ENCODE data around the gene WDFY4.

The WDFY4 gene

DNA sequence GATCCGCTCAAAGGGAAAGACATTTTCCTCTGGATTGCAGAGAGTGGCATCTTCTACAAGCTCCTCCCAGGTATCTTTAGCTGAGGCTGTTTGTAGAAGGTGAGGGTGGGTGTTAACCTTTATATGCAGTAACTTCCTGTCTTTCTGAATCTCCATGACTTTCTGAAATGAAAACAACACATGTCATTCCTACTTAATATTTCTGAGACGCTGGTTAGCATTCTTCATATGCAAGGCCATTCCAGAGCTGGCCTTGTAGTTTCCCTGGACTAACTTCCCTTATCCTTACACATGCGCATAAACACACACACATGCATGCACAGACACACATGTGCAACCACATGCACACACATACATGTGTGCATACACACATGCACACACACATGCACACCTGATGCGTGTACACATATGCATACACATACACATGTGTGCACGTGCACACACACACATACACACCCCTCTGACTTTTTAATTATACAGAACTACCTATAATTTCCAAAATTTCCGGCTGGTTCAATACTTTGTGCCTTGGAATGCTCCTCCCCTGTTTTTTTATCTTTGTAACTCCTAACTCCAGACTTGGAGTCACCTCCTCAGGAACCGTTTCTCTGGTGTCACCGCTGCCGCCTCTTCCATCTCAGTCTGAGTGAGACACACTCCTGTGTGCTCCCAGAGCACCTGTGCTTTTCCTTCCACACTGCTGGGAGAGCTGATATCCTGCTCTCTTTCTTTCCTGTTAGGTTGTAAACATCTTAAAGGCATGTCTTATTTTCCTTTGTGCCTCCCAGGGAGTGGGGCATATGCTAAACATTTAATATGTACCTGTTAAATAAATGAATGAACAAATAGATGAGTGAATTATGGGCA lies 199.7 kb downstream of the WDFY4 start:
- FAIRE-seq = no peak

DNA sequence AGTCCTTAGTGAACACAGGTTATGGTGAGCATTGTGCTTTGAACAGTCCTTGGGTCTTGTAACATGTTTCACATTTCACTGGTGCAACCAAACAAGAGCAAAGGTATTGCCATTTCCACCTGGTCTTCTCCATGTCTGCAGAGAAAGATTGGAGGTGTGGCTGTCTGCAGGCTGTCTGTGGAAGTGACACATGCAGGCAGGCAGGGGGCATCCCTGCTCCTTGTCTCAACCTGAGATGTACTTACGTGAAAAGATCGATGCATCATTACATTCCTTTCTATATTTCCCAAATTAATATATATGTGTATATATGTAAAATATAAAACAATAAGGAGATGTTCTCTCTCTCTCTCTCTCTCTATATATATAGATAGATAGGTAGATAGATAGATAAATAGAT lies 200.7 kb downstream of the WDFY4 start:
- FAIRE-seq = no peak

DNA sequence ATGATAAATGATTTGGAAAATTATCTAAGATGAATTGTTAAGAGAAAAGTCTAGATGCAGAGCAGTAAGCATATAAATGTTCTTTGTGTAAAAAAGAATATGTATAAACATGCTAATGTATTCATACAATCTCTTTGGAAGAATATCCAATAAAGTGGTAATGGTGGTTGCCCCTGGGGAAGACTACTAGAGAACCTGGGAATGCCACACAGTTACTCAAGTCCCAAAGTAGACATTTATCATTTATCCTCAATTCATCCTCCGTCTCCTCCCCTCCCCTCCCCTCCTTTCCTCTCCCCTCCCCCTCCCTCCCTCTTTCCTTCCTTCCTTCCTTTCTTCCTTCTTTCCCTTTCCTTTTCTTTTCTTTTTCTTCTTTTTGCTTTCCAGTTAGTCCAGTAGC lies 203.3 kb downstream of the WDFY4 start:
- no peak for FAIRE-seq

DNA sequence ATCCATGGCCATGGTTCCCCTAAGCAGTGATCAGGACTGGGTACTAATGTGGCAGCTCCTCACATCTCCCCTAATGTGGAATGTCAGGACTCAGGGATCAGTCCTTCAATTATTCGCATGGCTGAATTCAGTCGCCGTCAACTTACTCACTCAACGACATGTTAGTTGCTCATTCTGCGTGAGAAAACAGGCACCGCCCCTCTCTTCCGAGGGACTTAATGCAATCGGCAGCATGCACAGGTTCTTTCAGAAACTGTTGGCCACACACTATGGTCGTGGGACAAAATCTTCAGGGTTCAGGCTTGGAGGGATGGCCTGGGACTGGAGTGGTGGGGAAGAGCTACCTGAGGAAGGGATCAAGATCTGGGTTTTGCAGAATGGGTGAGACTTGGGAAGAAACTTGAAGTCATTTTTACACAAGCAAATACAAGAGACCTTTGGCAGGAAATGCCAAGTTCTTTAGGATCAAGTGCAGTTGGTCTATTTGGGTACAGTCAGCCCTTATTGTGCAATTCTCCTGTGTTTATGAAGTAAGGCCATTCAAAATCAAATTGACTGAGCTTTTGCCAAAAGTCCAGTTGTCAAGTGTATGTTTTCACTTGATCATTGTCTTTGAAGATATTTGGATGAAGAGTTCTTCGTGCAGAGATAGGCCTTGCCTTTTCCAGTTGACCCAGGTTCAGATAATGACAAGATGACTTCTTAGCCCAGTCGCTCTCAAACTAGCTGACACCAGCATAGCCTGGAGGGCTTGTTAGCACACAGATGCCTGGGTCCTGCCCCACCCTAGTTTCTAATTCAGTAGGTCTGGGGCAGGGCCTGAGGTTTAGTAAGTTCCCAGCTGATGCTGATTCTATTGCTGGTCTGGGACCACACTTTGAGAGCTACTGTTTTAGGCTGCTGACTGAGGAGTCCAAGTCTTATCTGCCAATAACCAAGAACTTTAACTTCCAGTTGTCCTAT lies 206.5 kb downstream of the WDFY4 start:
- FAIRE-seq = no peak

DNA sequence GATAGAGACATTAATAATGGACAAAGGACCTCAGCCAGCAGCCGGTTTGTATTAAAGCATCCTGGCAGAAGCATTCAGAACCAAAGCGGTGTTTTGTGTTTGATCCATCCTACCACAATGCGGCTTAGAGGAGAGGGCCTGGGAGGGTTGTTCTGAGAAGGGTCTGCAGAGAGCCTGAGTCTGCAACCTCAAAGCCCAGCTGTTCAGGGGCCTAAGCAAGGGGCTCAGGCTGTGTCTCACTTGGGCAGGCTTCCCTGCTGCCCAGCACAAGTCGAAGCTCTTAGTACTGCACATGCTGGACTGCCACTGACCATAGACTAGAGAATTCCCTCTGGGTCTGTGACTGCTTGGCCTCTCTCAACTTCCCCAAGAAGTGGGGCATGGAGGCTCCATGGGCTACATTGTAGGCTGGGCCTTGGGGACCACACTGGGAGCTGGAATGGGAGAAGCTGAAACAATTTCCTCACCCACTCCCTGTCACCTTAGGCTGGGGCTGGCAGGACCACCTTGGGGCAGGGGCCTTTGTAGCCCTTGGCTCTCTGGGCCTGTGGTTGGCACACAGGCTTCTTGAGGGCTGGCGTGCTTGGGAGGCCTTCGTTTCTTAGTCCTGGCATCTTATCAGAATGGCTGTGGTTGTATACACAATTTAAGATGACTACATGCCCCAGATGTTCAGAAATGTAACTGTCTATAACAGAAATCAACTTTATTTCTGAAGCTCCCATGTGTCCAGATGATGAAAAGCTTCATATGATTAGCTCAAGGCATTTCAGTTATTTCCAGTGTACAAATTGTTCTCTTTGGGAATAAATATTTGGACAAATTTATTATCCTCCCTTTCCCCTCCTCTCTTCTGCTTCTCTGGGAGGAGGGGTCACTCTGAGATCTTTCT lies 210.5 kb downstream of the WDFY4 start:
- FAIRE-seq = no peak

DNA sequence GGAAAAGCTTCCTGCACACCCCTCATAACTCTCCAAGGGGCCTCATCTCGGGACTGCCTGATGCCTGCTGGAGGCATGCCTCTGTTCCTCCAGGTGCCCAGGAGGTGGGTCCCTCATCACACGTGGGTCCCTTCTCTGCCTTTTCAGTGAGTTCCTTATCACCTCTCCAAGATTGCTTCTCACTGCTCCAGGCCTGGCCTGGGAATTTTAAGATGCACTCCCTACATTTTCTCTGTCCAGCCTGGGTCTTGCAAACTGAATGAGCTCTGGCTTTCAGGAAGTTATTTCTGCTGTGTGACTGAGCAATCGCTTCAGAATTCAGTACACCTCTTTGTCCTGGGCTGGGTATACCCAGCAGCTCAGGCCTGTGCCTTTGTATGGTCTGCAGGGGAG lies 211.1 kb downstream of the WDFY4 start:
- FAIRE-seq = no peak

DNA sequence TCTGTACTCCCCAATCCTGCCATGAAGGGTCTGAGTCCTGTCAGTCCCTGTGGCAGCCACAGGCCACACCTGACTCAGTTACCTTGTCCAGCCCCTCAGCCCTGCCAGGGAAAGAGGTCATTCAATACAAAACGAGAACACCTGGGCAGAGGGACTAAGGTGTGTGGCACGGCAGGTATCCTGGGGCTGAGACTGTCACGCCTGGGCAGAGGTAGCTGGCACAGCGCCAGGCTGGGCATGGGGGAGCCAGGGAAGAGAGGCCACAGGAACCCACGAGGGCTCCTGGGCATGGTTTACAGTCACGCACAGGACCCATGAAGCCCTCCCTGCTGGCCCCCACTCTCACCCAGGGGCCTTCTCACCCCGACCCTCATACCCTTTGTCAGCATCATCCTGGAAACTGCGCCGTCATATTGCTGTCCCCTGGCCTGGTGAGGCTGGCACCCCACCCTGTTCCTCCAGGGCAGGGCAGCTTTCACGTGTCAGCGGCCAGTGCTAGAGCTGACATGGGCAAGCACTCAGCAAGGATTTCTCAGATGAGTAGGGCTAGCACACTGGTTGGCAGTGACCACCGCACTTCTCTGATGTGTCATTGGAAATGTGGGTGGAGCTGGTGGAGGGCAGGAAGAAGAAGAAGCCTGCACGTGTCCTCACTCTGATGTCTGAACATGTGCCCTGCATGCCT lies 212.2 kb downstream of the WDFY4 start:
- no peak for FAIRE-seq

DNA sequence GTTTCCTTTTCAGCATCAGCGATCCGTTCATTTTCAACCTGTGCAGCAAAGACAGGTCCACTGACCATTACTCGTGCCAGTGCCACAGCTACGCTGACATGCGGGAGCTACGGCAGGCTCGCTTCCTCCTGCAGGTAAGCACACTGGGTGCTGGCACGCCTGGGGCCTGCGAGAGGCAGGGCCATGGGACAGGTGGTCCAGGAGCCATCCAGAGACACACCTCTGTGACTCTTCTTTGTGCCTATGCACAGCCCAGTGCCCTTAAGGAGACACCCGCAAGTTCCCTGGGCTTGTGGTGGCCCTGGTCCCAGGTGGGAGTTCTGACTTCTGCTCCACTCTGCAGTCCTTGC lies 212.7 kb downstream of the WDFY4 start:
- FAIRE-seq = no peak

DNA sequence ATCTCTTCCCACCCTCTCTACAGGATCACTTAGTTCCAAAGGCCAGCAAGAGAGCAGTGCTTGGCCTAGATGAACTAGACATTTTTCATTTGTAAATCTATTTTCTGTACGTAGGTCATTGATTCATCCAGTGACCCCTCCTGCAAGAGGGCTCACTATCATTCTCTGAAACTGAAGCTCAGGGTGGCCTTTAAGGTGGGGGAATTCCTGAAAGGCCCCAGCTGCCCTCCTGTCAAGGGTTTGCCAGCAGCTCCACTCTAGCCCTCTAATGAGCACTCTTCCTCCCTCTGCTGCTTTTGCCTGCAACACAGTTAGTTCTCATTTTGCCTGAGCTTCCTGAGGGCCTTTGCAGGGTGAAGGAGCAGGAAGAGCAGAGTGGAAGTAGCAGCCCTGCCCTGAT lies 213.8 kb downstream of the WDFY4 start:
- no peak for FAIRE-seq

DNA sequence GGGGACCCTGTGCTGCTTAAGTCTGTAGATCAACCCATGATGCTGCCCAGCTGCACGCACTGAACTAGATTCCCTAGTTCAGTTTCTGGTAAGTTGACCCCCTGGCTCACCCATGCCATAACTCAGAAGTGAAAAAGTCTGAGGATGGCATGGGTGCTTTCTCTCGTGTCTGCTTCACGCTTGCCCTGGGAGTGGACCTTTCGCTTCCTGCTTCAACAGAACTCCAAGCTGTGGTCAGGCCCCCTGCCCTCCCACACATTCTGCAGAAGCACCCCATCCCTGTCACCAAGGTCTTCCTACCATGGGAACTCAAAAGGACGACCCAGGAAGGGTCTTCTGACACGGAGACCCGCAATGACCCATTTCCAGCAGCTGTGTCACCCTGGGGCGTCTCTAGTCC lies 215.1 kb downstream of the WDFY4 start:
- no peak for FAIRE-seq

DNA sequence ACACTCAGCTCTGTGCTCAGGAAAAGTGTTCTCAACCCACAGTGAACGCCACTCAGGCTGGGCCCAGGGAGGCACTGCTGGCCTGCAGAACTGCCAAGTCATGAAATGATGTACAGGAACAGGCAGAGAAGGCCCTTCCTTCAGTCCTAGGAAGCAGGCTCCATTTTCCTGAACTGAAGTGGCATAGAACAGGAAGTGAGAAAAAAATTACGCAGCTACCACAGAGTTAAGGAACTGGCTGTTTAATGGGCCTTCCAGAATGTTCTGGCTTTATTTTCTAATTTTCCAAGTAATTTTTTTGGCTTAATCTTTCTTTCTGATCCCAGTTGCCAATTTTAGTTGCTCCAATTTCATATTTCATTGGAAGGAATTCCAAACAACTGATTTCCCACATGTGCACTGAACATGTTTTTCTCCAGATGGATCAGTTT lies 215.7 kb downstream of the WDFY4 start:
- FAIRE-seq = no peak

DNA sequence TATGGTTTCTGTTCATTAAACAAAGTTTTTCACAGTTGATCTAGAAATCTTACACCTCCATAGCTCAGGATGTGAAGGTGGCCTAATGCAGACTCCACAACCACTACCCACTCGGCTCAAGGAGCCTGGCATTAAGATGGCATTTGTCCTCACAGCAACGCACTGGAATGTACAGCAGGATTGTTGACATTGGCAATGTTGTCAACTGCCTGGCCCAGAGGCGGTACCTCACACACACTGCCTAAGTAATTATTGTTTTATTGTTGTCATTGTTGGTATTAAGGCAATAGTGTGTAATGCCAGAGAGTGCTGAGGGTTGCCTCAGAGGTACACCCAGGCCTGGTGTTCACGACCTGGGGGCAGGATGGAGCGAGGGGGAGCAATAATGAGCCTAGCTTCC lies 216.6 kb downstream of the WDFY4 start:
- FAIRE-seq = no peak

DNA sequence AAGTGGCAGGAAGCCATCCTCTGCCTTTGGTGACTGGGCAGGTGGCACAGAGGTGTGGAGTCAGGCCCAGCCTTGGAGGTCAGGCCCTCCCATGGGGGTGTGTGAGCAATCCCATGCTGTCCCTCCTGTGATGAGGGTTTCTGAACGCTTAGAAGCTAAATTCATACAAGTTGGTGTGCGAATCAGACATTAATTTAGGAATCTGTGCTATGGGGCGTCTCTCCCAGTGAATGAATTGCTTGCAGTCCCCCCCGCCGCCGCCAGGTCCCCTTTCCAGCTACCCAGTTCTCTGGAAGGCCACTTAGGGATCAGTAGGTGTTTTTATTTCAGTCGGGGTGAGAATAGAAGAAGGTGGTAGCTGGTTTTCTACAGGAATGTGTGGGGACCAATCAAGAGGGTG lies 217.4 kb downstream of the WDFY4 start:
- no peak for FAIRE-seq

DNA sequence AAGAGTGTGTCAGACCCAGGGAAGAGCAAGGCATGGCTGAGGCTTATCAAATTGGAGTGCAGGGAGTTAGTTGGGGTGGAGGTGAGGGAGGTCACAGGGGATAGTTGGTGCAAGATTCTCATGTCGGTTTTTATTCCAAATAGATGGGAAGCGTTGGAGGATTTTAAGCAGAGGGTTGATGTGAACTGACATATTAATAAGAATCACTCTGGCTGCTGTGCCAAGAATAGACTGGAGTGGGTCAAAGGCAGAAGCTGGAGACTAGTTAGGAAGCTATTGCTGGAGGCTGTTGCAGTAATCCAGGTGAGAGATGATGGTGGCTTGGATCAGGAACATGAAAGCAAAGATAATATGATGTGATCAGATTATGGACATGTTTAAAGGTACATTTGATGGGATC lies 218.5 kb downstream of the WDFY4 start:
- FAIRE-seq = no peak

DNA sequence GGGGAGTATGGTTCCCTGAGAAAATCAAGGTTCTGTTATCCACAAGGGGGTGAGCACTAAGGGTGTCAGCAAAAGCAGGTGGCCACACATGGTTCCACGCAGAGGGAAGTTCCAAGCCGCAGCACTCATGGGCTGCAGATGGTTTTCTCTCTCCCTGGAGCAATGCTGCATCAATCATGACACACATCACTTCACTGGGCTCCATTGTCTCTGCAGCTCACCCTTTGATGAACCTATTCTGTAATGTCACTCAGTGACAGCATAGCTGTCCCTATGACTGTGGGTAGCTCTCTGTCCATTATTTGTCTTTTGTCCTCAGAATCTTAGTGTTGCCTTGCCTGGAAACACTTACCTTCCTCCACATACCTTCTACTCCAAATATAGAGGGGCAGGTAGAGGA lies 220.2 kb downstream of the WDFY4 start:
- no peak for FAIRE-seq

DNA sequence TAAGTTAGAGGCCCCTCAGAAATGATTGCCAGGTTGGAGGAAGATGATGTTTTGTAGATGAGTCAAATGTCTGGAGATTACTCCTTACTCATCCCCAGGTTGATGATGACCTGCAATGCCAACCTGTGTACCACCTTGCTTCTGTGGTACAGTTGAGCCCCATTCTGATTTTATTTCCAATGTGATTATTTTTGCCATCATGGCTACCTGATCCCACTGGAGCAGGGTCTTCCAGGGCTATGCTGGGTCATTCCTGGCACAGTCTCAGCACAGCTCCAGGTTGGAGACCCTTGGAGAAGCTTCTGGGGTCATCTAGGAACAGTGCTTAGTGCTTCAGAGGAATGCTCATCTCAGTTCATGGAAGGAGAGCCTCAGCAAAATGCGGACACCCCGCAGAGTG lies 220.6 kb downstream of the WDFY4 start:
- FAIRE-seq = no peak

DNA sequence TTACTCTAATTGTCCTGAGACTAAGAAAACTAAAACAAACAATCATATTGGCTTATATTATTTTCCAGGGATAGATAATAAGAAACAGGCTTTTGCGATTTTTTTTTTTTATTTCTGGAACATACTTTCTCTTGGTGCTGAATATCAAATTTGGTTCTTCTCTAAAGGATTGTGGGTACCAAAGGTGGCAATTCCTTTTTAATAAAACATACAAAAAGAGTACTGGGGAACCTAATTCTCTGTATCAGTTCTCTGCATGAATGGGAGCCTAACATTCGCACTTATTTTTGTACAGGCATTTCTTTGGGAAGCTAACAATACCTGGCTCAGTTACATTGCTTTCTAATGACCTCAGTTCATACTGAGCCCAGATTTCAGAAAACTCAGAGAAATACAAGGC lies 222.2 kb downstream of the WDFY4 start:
- FAIRE-seq = no peak

DNA sequence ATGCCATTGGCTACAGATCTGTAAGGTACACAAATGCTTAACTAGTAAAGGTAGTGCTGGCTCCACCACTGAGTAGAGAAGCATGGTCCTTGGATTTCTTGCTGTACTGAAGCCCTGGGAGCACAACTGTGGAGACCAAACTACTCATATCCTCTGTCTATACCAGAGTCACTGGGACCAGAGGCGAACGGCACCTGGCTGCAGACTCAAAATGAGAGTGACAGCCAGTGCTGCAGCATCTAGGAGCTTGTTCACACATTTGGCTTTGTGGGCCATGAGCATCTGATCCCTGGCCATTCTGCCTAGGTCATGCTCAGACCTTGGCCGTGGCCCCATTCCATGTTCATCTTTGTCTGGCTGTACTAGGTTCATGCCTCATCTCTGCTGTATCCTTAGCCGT lies 223.1 kb downstream of the WDFY4 start:
- FAIRE-seq = no peak

DNA sequence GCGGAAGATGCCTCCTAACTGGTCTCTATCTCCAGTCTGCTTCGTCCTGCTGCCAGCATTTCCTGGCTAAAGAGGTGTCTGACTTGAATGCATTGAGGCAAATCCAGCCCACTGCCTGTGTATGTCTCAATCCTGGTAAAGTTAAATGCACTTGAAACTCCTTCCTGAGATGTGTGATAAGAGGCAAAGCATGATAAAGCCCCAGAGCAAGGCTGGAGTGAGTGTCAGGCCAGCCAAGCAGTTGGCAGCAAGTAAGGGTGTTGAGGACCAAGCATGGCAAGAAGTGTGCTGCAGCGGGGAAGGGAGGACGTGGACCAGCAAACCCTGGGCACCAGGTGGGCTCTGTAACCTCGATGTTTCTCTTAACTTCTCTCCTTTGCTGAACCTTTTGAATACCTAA lies 225.9 kb downstream of the WDFY4 start:
- no peak for FAIRE-seq

DNA sequence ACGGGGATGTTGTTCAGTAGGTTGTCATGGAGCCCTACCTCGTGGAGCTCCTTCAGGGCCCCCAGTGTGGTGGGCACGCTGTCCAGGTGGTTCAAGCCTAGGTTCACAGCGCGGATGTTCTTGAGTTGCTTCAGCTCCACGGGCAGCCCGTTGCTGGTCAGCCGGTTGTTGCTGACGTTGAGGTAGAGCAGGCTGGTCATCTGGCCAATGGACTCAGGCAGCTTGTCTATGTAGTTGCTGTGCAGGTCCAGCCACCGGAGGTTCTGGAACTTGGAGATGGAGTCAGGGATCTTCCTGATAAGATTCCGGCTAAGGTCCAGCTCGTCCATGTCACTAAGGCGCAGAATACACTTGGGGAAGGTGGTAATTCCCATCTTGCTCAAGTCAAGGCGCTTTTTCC lies 229.0 kb downstream of the WDFY4 start:
- no peak for FAIRE-seq

DNA sequence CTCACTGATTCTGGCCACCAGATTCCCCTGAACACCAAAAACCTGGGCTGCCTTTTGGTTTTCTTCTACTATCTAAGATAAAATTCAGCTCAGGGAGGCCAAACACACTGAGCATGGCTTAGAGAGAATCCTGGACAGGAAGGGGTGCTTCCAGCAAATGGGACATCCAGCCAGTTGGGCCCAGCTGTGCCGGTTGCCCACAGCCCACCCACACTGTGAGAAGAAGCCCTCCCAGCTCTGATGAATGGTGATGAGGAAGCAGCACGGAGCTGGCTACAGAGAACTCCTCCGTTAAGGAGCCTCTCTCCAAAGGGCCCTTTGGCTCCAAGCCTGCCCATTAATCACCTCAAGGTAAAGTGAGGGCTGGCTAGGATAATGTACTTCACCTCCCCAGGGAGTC lies 239.1 kb downstream of the WDFY4 start:
- no peak for FAIRE-seq

DNA sequence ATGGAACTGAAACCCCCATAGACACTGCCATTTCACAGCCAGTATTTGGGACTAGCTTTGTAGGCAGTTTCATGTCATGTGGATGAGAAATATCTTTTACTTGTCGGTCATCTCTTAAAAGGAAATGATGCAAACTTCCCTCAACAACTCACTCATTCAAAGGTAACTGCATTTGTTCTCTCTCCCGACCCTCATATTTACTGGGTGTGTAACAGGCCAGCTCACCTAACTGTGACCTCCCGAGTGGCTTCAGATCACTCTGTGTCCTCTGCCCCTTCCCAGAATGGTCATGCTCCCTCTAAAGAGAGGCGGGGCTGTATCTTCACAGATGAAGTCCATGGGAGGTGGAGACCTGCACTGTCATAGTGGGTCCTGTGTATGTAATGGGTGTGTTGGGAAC lies 240.3 kb downstream of the WDFY4 start:
- no peak for FAIRE-seq

DNA sequence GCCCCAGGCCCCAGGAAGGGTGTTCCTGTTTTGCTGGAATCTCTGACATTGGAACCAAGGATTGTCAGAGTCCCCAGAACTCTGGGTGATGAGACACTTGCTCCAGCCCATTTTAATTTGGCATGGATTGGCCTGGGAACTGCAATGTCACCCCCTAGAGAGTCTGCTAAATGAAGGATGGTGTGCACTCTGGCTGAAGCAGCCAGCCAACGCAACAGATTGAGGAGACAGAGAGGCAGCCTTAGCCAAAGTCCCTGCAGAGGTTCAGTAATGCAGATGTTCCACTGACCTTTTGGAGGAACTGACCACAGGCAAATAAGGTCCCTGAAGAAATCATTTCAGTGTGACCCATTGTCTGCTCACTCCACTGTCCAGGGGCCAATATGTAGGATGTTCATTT lies 241.6 kb downstream of the WDFY4 start:
- FAIRE-seq = no peak
